GM18526 (cell line): ENCODE results near the gene VEZF1.

Source experiments
- POLR2A ChIP-seq: IDR thresholded peaks from 3 replicates; pipeline ENCODE4 v1.6.1; 2011; ENCODE audit not compliant: insufficient read length; ENCODE audit errors: extremely low read depth

Gene VEZF1

DNA sequence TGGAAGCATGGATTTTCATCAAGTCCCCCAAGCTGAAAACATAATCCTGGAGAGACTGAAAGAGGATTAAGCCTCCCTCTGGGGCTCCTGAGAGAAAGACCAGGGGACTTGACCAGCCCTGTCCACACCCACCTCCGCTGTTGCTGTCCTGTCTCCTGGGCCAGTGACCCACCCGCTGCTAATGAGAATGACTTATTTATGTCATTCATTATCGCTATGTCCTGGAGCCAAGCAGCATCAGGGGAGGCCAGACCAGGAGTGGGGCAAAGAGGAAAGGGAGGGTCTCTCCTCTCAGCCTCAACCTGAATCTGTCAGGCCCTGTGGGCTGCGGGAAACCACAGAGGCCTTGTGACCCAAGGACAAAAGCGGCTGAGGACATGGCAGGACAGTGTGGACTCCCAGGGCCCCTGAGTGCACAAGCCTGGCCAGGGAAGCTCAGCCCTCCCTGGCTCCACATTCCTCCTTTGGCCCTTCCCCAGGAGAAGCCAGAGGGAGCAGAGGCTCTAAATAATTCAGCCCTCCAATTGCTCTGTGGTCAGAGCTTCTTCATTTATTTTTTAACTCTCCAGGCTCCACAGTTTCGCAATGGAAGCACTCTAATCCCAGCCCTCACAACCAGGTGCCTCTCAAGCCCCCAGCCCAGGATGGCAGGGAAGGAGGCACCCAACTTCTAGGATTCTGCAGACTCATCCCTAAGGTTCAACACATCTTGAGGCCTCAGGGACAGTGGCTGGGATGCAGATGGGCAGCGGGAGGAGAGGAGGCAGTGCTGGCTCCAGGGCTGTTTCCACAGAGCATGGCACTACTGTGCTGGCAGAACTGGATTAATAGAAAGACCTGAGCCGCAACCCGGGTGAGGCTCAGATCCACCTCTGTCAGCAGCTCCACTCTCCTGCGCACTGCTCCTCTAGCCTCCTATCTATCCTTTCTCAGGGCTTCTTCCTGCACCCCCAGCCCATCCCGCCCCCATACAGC is 51.9 kb downstream of the VEZF1 start:
- TF ChIP-seq POLR2A, result no peak

DNA sequence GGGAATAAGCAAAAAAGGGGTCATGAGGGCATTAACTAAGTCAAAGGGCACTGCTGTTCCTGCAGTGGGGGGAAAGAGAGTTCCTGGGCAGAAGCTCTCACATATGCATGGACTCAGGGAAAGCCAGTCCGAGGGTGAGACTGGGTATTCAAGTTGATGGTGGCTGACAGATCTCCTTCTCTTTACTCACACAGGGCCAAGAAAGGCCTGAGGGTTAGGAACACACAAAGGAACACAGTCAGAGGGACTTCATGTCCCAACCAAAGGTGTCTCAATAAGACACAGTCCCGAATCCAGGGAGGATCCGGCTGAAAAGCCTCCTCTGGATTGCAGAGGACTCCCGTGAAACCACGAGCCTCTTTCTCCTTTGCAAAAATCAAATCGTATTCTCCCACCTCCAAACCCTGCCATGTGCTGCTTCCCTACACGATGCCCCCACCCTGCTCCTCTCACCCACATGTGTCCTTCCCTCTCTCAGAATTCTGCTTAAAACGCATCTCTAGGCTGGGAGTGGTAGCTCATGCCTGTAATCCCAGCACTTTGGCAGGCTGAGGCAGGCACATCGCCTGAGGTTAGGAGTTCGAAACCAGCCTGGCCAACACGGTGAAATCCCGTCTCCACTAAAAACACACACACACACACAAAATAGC is 56.4 kb downstream of the VEZF1 start:
- TF ChIP-seq POLR2A, result no peak

- no peak for TF ChIP-seq POLR2A
Measured at GRCh38 chr17:57930239-57930638, 57.8 kb downstream of the VEZF1 start.

GRCh38 chr17:57929386-57929785 is 58.7 kb downstream of the VEZF1 start:
- TF ChIP-seq POLR2A, result no peak

DNA sequence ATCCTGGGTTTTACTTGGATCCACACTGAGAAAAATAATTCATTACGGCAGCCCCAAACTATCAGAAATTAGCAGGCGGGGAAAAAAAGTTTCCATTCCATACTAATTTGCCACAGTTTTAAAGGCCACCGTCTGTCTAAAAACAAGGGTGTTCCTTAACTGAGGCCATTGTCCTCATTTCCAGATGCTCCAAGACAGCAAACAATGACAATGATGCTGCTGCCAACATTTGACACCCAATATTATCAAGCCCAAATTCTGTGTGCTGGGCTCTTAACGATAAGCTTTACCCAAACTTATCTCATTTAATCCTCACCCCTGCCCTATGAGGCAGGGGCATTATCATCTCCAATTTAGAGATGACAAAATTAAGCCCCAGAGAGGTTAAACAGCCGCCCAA is 59.1 kb downstream of the VEZF1 start:
- no peak for TF ChIP-seq POLR2A

GRCh38 chr17:57927048-57927723 is 60.9 kb downstream of the VEZF1 start:
- TF ChIP-seq POLR2A, result no peak

DNA sequence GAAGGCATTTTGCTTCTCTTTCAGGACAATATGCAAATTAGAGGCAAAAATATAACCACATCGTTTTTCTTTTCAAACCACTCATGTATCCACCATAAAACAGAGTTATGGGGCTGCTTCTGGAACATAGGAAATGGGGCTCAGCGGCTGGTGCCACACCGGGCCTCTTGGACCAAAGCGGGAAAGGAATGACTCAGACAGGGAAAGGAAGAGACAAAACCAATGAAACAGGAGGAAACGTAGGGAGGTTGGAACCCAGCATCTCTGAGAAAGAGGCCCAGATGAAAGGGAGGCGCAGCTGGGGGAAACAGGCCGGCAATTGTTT is 61.4 kb downstream of the VEZF1 start:
- TF ChIP-seq POLR2A, result no peak

- TF ChIP-seq POLR2A, result no peak
Measured at GRCh38 chr17:57925361-57925990, 62.6 kb downstream of the VEZF1 start.

DNA sequence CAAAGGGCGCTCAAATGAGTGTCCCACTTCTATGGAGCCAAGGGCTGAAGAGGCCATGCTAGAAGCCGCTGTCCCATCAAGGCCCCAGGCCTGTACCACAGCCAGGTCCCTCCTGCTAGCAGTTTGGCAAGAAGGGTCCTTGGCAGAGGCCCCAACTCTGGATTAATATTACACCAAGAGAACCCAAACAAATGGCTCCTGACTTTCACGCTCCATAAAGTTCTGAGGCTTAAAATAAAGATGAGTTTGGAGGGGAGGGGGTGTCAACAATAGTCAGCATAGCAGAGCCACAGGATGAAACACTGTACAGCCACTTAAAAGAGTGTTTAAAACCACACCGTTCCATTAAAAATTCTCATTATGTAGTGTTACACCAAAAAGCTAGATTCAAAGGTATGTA is 63.4 kb downstream of the VEZF1 start:
- TF ChIP-seq POLR2A, result no peak
